HG03575 (cell line): Measurements from ENCODE around the gene LDLRAD4.

ENCODE experiments used
- ATAC-seq: cut with Tn5 transposase; IDR thresholded peaks from one replicate; pipeline ENCODE4 v1.9.1; 2021; ENCODE audit not compliant: unreplicated experiment, insufficient number of reproducible peaks, low FRiP score; ENCODE audit errors: extremely low read depth

The LDLRAD4 gene

GRCh38 chr18:13442451-13442850 lies 223.9 kb downstream of the LDLRAD4 start:
- no peak for ATAC-seq

GRCh38 chr18:13443552-13443951 lies 225.0 kb downstream of the LDLRAD4 start:
- ATAC-seq: no peak

GRCh38 chr18:13444430-13445240 lies 226.1 kb downstream of the LDLRAD4 start:
- ATAC-seq: no peak

GRCh38 chr18:13445241-13445897 lies 226.8 kb downstream of the LDLRAD4 start:
- ATAC-seq: no peak

GRCh38 chr18:13446024-13446423 lies 227.5 kb downstream of the LDLRAD4 start:
- ATAC-seq: no peak

GRCh38 chr18:13446610-13447461 lies 228.3 kb downstream of the LDLRAD4 start:
- ATAC-seq: no peak

GRCh38 chr18:13447621-13448334 lies 229.2 kb downstream of the LDLRAD4 start:
- ATAC-seq: no peak

- no peak for ATAC-seq
Measured at GRCh38 chr18:13448335-13448795, 229.8 kb downstream of the LDLRAD4 start.

GRCh38 chr18:13449651-13450050 lies 231.1 kb downstream of the LDLRAD4 start:
- ATAC-seq: no peak

- ATAC-seq: peak; percentile 60
Measured at GRCh38 chr18:13450289-13451212, 232.0 kb downstream of the LDLRAD4 start.

GRCh38 chr18:13451213-13451540 lies 232.6 kb downstream of the LDLRAD4 start:
- ATAC-seq: no peak

- ATAC-seq: no peak
Measured at GRCh38 chr18:13451661-13452387, 233.3 kb downstream of the LDLRAD4 start.

GRCh38 chr18:13452388-13452811 lies 233.8 kb downstream of the LDLRAD4 start:
- no peak for ATAC-seq

- no peak for ATAC-seq
Measured at GRCh38 chr18:13452871-13453680, 234.5 kb downstream of the LDLRAD4 start.

GRCh38 chr18:13453714-13454113 lies 235.2 kb downstream of the LDLRAD4 start:
- ATAC-seq: no peak

- no peak for ATAC-seq
Measured at GRCh38 chr18:13454363-13455150, 236.0 kb downstream of the LDLRAD4 start.
